OCI-LY7 (cell line): ENCODE results near the gene ACSM3. TPM values are rescaled to one million over a fixed set of nuclear protein-coding genes. Genes with fewer than 3 reads are reported as not detected.

Source experiments
- BruUV-seq: library from RNA; stranded (reverse); fragments of 400-500 nt; replicated peaks from 2 replicates; lab custom pipeline; 2021; lab: Mats Ljungman, UMichigan
- CTCF ChIA-PET: fragments of 300-600 bp; sonication (Branson Sonifier 250); formaldehyde crosslinking; loops from one replicate; lab custom pipeline; 2022; ENCODE audit warnings: antibody characterized with exemption; ENCODE audit not compliant: unreplicated experiment; lab: Charles Lee
- POLR2A ChIA-PET: fragments of 300-600 bp; sonication (Branson Sonifier 250); formaldehyde crosslinking; loops from one replicate; lab custom pipeline; 2022; ENCODE audit warnings: antibody characterized with exemption; lab: Charles Lee
- DNase-seq: peaks from one replicate; pipeline ENCODE4 v3.0.0-alpha.2; 2015; ENCODE audit warnings: low spot score
- H2AFZ ChIP-seq: fragments of 200-600 bp; sonication (generic), shearing (Covaris generic); 2 replicates; pipeline ENCODE4 v1.6.1; 2014; ENCODE audit warnings: mild to moderate bottlenecking, antibody characterized with exemption, low read length, moderate library complexity
- H3K27ac ChIP-seq: fragments of 200-600 bp; sonication (generic); 2 replicates; pipeline ENCODE4 v1.5.1; 2014; ENCODE audit warnings: mixed run types, low read depth, mild to moderate bottlenecking, moderate library complexity, low read length, inconsistent platforms; ENCODE audit not compliant: poor library complexity, severe bottlenecking
- H3K36me3 ChIP-seq: fragments of 200-600 bp; sonication (generic); 2 replicates; pipeline ENCODE4 v1.6.1; 2014; ENCODE audit warnings: mild to moderate bottlenecking, antibody characterized with exemption, low read length, moderate library complexity, mixed read lengths; ENCODE audit not compliant: insufficient read depth
- H3K4me1 ChIP-seq: fragments of 200-600 bp; sonication (generic); 2 replicates; pipeline ENCODE4 v1.5.1; 2014; ENCODE audit warnings: mild to moderate bottlenecking, low read length; ENCODE audit not compliant: insufficient read depth, poor library complexity, severe bottlenecking
- H3K4me2 ChIP-seq: fragments of 200-600 bp; sonication (generic); 2 replicates; pipeline ENCODE4 v1.6.1; 2014; ENCODE audit warnings: mild to moderate bottlenecking, low read length
- H3K4me3 ChIP-seq: fragments of 200-600 bp; sonication (generic); 2 replicates; pipeline ENCODE4 v1.5.1; 2014; ENCODE audit warnings: mild to moderate bottlenecking, low read depth, low read length; ENCODE audit not compliant: poor library complexity, severe bottlenecking
- H3K79me2 ChIP-seq: fragments of 200-600 bp; sonication (generic); 2 replicates; pipeline ENCODE4 v1.6.1; 2016; ENCODE audit warnings: low read depth, mild to moderate bottlenecking, low read length, moderate library complexity, mixed read lengths; ENCODE audit not compliant: insufficient read depth
- H3K9me2 ChIP-seq: fragments of 200-600 bp; sonication (generic); 2 replicates; pipeline ENCODE4 v1.6.1; 2016; ENCODE audit warnings: mild to moderate bottlenecking, low read length, mixed read lengths; ENCODE audit not compliant: insufficient read depth
- H3K9me3 ChIP-seq: fragments of 200-600 bp; sonication (generic); 2 replicates; pipeline ENCODE4 v1.6.1; 2014; ENCODE audit warnings: mild to moderate bottlenecking, mixed run types, low read length, mixed read lengths
- H4K20me1 ChIP-seq: fragments of 200-600 bp; sonication (generic); 2 replicates; pipeline ENCODE4 v1.6.1; 2014; ENCODE audit warnings: mild to moderate bottlenecking, antibody characterized with exemption, low read length, moderate library complexity, mixed read lengths; ENCODE audit not compliant: insufficient read depth
- EZH2phosphoT487 ChIP-seq: fragments of 200-600 bp; sonication (generic); IDR thresholded peaks from 2 replicates; pipeline ENCODE4 v1.6.1; 2018; ENCODE audit warnings: low read depth, borderline replicate concordance, mild to moderate bottlenecking, mixed run types, antibody characterized with exemption, low read length, moderate library complexity, mixed read lengths
- intact Hi-C: fragments of 100-400 bp; cut with micrococcal nuclease; formaldehyde crosslinking; loops from one replicate; pipeline ENCODE4 v1.10.0; 2022; ENCODE audit not compliant: unreplicated experiment
- total RNA-seq, 2 experiments: library from RNA; depleted of rRNA in 1 of 2; stranded (reverse); fragments of >200 nt in 1 of 2; shearing (Covaris generic) in 1 of 2; gene quantifications; 2 replicates each; pipeline ENCODE4 v1.2.3, GENCODE V29; 2014 to 2022
- TF ChIP-seq, protein P1 (sequence below): fragments of 200-600 bp; sonication (generic); conservative IDR thresholded peaks from 2 replicates; pipeline ENCODE4 v1.5.1; 2014; ENCODE audit warnings: mild to moderate bottlenecking, antibody characterized with exemption, low read length, moderate library complexity, mixed read lengths

The ACSM3 gene
- total RNA-seq, 2 experiments from 2014 or later, result 2.8 to 4.5 TPM

DNA sequence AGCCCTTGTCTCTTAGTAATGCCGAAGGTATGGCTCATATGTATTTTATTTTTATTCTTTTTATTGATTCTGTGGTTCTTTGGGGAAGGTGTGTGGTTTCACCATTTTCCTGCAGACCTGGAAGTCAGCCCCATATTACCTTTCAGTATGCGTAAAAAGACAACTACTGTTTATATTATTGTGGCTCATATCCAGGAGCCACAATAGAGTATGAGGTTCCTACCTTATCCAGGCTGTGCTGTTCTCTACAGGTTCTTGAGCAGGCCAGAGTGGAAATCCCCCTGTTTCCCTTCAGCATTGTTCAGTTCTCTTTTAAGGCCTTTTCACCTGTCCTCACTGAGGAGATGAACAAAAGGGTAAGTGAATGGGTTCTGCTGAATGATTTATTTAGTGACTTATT is 75.7 kb downstream of the ACSM3 start:
- intact Hi-C loops, result no loop called here
- Histone ChIP-seq H3K4me2 (no peak overlapping the region), H4K20me1 (no peaks in the 10 kb centered on the region), H2AFZ (no peak overlapping the region), H3K9me2 (no peaks in the 10 kb centered on the region), H3K4me1 (peaks cover 11% of the 10 kb centered on the region), H3K9me3 (peaks cover 6% of the 10 kb centered on the region; the same call in 1 of the 2 replicates), H3K79me2 (no peaks in the 10 kb centered on the region), H3K27ac (no peak overlapping the region), H3K4me3 (no peak overlapping the region), H3K36me3 (peaks cover 87% of the 10 kb centered on the region)
- DNase-seq, result no peak
- ChIA-PET POLR2A (no interaction called here), CTCF (no interaction called here)
- TF ChIP-seq, protein P1, sequence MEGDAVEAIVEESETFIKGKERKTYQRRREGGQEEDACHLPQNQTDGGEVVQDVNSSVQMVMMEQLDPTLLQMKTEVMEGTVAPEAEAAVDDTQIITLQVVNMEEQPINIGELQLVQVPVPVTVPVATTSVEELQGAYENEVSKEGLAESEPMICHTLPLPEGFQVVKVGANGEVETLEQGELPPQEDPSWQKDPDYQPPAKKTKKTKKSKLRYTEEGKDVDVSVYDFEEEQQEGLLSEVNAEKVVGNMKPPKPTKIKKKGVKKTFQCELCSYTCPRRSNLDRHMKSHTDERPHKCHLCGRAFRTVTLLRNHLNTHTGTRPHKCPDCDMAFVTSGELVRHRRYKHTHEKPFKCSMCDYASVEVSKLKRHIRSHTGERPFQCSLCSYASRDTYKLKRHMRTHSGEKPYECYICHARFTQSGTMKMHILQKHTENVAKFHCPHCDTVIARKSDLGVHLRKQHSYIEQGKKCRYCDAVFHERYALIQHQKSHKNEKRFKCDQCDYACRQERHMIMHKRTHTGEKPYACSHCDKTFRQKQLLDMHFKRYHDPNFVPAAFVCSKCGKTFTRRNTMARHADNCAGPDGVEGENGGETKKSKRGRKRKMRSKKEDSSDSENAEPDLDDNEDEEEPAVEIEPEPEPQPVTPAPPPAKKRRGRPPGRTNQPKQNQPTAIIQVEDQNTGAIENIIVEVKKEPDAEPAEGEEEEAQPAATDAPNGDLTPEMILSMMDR, result no peak
- no peak for TF ChIP-seq EZH2phosphoT487
- BruUV-seq, result no TSS peak

DNA sequence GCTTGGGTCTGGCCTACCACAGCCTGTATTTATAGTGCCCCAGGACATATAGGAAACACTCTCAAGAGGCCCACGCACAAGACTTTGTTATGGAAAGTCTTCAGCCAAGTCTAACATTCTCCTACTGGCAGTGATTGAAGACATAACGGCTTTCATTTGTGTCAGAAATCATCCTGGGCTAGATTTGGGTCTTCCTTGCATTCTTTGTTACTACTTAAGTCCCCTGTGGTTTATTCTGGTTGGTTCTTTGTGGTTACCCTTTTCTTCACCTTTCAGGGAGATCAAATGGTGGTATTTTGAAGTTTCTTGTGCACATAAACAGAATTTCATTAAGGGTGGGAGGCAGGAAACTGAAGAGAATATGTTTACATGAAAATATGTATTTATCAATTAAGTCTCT is 80.2 kb downstream of the ACSM3 start:
- ChIA-PET CTCF (no interaction called here), POLR2A (interaction anchor here (0.6 to 1.5 kb wide), 2 partner anchors 12 to 776 kb away, joined by 3 to 5 read pairs; no protein-coding TSS in a partner anchor)
- peaks cover 74% of the 10 kb centered on the region for H3K36me3 ChIP-seq
- H3K9me2 ChIP-seq, result no peaks in the 10 kb centered on the region
- no peak for DNase-seq
- no peak overlapping the region for H3K4me2 ChIP-seq
- H3K79me2 ChIP-seq, result no peaks in the 10 kb centered on the region
- BruUV-seq, result no TSS peak
- no peak overlapping the region for H3K27ac ChIP-seq
- no peak overlapping the region for H2AFZ ChIP-seq
- TF ChIP-seq EZH2phosphoT487, result no peak
- TF ChIP-seq, protein P1, result no peak
- intact Hi-C loops, result no loop called here
- H3K9me3 ChIP-seq, result no peaks in the 10 kb centered on the region
- no peak overlapping the region for H3K4me3 ChIP-seq
- H3K4me1 ChIP-seq, result no peaks in the 10 kb centered on the region
- no peaks in the 10 kb centered on the region for H4K20me1 ChIP-seq

DNA sequence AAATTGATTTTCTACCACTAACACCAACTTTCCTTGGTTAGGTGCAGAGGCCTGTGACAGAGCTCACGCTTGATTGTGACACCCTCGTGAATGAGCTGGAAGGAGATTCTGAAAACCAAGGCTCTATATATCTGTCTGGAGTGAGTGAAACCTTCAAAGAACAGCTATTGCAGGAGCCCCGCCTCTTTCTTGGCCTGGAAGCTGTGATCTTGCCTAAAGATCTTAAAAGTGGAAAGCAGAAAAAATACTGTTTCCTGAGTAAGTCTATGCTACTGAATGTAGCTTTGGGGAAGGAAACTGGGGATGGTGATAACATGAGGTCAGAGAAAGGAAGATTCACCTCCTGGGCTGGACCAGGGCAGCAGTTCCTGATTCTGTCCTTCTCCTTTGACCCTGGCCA is 80.8 kb downstream of the ACSM3 start:
- intact Hi-C loops, result no loop called here
- no peak for TF ChIP-seq EZH2phosphoT487
- TF ChIP-seq, protein P1, result no peak
- H3K4me3 ChIP-seq, result no peak overlapping the region
- no peak for DNase-seq
- H3K4me2 ChIP-seq, result no peak overlapping the region
- POLR2A ChIA-PET, result interaction anchor here (1.5 kb wide), 1 partner anchor 11 kb away, joined by 5 read pairs; no protein-coding TSS in a partner anchor
- no peaks in the 10 kb centered on the region for H3K9me3 ChIP-seq
- H3K27ac ChIP-seq, result no peak overlapping the region
- no peaks in the 10 kb centered on the region for H3K9me2 ChIP-seq
- H3K4me1 ChIP-seq, result no peaks in the 10 kb centered on the region
- H4K20me1 ChIP-seq, result no peaks in the 10 kb centered on the region
- H2AFZ ChIP-seq, result no peak overlapping the region
- H3K36me3 ChIP-seq, result peaks cover 69% of the 10 kb centered on the region
- BruUV-seq, result no TSS peak
- H3K79me2 ChIP-seq, result no peaks in the 10 kb centered on the region
- CTCF ChIA-PET, result no interaction called here
